ENCODE measurements around the gene MKI67. TPM values are rescaled to one million over a fixed set of nuclear protein-coding genes. Genes with fewer than 3 reads are reported as not detected.

MKI67 gene
- total and polyA plus RNA-seq, 2 donors from 2014 or later = 0.04 to 2.4 TPM

DNA sequence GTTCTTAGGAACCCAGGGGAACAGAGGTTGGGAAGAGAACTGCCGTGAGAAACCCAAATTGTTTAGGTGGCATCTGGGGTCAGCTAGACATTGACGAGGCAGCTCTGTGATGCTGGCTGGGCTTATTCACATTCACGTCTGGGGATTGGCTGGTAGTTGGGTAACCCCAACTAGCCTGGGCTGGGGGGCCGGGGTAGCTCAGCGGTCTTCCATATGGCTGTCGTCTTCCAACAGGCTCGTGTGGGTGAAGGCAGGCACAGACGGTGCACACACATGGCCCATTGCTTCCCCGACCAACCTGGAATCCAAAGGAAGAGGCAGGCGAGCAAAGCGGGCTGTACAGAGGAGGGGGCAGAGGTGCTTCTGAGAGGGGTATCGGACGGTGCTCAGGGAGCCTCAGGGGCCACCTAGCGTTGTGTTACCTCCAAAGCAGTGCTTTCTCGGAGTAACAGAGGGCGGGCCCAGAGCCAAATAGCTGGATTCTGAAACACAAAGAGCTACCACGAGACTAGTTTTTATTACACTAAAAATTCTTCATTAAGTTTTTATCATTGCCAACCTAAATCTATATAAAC is 34.5 kb downstream of the MKI67 start:
- Histone ChIP-seq H3K4me1 (ENCODE audit: control insufficient read depth in 2 of 3, insufficient read depth in 2 of 3, low read depth in 1 of 3, low read length in 3 of 3) (no peaks in the 10 kb centered on the region), H3K4me3 (ENCODE audit: low read length in 3 of 3) (no peak overlapping the region), H3K27ac (ENCODE audit: low read depth in 2 of 2, low read length in 2 of 2) (no peak overlapping the region), H3K27me3 (ENCODE audit: control insufficient read depth, insufficient read depth, low read length) (no peaks in the 10 kb centered on the region), H3K9ac (ENCODE audit: low read length in 3 of 3) (no peak overlapping the region), H3K9me3 (ENCODE audit: control insufficient read depth in 2 of 3, insufficient read depth in 1 of 3, low read length in 3 of 3) (no peaks in the 10 kb centered on the region), H3K36me3 (ENCODE audit: control insufficient read depth in 2 of 3, insufficient read depth in 3 of 3, low read length in 3 of 3) (no peaks in the 10 kb centered on the region)
- FAIRE-seq (no peak), DNase-seq (no peak)
- TF ChIP-seq, protein P1, sequence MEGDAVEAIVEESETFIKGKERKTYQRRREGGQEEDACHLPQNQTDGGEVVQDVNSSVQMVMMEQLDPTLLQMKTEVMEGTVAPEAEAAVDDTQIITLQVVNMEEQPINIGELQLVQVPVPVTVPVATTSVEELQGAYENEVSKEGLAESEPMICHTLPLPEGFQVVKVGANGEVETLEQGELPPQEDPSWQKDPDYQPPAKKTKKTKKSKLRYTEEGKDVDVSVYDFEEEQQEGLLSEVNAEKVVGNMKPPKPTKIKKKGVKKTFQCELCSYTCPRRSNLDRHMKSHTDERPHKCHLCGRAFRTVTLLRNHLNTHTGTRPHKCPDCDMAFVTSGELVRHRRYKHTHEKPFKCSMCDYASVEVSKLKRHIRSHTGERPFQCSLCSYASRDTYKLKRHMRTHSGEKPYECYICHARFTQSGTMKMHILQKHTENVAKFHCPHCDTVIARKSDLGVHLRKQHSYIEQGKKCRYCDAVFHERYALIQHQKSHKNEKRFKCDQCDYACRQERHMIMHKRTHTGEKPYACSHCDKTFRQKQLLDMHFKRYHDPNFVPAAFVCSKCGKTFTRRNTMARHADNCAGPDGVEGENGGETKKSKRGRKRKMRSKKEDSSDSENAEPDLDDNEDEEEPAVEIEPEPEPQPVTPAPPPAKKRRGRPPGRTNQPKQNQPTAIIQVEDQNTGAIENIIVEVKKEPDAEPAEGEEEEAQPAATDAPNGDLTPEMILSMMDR (IDR thresholded peaks at IDR 0.05; ENCODE audit: borderline replicate concordance, extremely low read depth, insufficient read depth) = no peak
- intact Hi-C loops (cut with DNase I) = no loop called here

DNA sequence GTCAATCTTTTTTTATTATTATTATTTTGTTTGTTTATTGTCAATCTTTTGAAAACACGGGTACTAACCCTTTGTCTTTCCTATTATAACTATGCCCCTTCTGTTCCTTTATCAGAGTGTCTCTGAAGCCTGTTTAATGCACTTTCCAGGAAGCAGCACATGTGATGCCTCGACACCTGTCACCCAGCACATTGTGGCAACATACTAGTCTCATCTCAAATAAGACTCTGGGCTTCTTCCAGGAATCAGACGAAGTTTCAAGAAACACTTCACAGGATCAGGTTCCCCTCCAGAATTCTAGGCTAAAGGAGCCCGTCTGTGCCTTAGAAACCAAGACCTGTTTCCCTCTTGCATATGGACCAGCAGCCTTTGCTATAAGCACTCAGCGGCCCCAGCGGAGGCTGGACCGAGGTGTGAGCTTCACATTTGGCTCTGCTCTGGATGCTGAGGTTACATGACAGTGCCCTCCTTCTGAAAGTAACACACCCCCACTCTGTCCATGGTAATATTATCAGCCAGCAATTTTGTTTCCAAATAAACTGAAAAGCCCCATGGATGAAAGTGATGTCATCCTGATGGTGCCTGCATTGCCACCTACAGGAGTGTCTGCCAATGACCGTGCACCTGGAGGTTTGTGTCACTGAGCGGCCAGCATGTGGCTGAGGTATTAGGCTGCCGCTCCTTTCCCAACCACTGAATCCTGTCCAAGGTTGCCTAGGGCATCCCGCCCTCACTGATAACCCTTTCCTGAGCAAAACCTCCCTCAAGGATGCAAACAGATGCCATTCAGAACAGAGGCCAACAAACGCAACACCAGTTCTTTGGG is 38.1 kb downstream of the MKI67 start:
- TF ChIP-seq, protein P1 (IDR thresholded peaks at IDR 0.05; ENCODE audit: borderline replicate concordance, extremely low read depth, insufficient read depth) = peak; percentile 13
- Histone ChIP-seq H3K27ac (ENCODE audit: low read depth in 2 of 2, low read length in 2 of 2) (no peak overlapping the region), H3K9ac (ENCODE audit: low read length in 3 of 3) (no peak overlapping the region), H3K9me3 (ENCODE audit: control insufficient read depth in 2 of 3, insufficient read depth in 1 of 3, low read length in 3 of 3) (no peaks in the 10 kb centered on the region), H3K4me3 (ENCODE audit: low read length in 3 of 3) (no peak overlapping the region), H3K27me3 (ENCODE audit: control insufficient read depth, insufficient read depth, low read length) (no peaks in the 10 kb centered on the region), H3K4me1 (ENCODE audit: control insufficient read depth in 2 of 3, insufficient read depth in 2 of 3, low read depth in 1 of 3, low read length in 3 of 3) (no peaks in the 10 kb centered on the region), H3K36me3 (ENCODE audit: control insufficient read depth in 2 of 3, insufficient read depth in 3 of 3, low read length in 3 of 3) (no peaks in the 10 kb centered on the region)
- DNase-seq = no peak
- no peak for FAIRE-seq
- intact Hi-C loops (cut with DNase I) = no loop called here

DNA sequence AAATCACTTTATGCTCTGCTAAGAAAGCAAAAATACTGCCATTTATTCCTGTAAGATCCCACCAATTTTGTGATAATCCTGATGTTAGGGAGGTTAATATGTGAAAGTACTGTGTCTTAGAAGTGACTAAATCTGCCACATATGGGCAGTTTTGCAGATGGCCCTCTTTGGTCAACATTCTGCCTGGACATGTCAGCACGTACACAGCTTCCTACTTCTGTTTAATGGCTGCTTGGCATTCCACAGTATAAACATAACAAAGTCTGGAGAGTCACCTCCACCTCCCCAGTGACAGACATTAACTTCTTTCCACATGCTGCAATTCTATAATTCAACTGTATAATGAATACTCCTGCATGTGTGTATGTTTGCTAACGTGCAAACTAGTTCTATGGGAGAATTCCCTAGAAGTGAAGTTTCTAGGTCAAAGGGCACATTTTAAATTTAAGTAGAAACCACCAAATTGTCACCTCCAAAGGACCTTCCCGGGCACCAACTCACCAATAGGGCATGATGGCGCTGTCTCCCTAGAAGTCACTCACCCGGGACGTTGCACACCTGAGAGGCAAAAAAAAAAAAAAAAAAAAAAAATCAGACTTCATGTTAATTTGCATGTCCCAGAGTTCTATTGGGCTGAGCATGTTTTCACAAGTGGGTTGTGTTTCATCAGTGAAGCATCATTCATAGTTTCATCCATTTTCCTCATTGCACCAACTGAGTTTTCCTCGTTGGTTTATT is 38.9 kb downstream of the MKI67 start:
- no peak overlapping the region for H3K9ac ChIP-seq (ENCODE audit: low read length in 3 of 3)
- intact Hi-C loops (cut with DNase I) = no loop called here
- H3K27ac ChIP-seq (ENCODE audit: low read depth in 2 of 2, low read length in 2 of 2) = no peak overlapping the region
- no peaks in the 10 kb centered on the region for H3K9me3 ChIP-seq (ENCODE audit: control insufficient read depth in 2 of 3, insufficient read depth in 1 of 3, low read length in 3 of 3)
- H3K4me3 ChIP-seq (ENCODE audit: low read length in 3 of 3) = no peak overlapping the region
- no peaks in the 10 kb centered on the region for H3K27me3 ChIP-seq (ENCODE audit: control insufficient read depth, insufficient read depth, low read length)
- FAIRE-seq (no peak), DNase-seq (no peak)
- H3K36me3 ChIP-seq (ENCODE audit: control insufficient read depth in 2 of 3, insufficient read depth in 3 of 3, low read length in 3 of 3) = no peaks in the 10 kb centered on the region
- TF ChIP-seq, protein P1 (IDR thresholded peaks at IDR 0.05; ENCODE audit: borderline replicate concordance, extremely low read depth, insufficient read depth) = no peak
- H3K4me1 ChIP-seq (ENCODE audit: control insufficient read depth in 2 of 3, insufficient read depth in 2 of 3, low read depth in 1 of 3, low read length in 3 of 3) = no peaks in the 10 kb centered on the region
